Measurements from ENCODE around the gene FAM78A. TPM values are rescaled to one million over a fixed set of nuclear protein-coding genes. Genes with fewer than 3 reads are reported as not detected.
A peak's percentile ranks its signal among the peaks of the same experiment; 100 is the strongest.

The FAM78A gene
- polyA plus RNA-seq, 3 donors = 6.4 to 40.6 (median 7.2) TPM

- no peaks in the 10 kb centered on the region for H3K79me2 ChIP-seq (ENCODE audit: insufficient read depth, low read length)
- H3K27me3 ChIP-seq (ENCODE audit: control insufficient read depth in 2 of 2, insufficient read depth in 2 of 2, low read length in 2 of 2) = peaks cover 2 to 16% of the 10 kb centered on the region in 2 donors
- H4K20me1 ChIP-seq (ENCODE audit: insufficient read depth, low read length) = no peaks in the 10 kb centered on the region
- peaks cover 0 to under 1% of the 10 kb centered on the region in 2 donors for H3K36me3 Mint-ChIP-seq
- peaks cover 11% of the 10 kb centered on the region for H3K4me1 Mint-ChIP-seq
- intact Hi-C loops (cut with micrococcal nuclease) = no loop called here
- no peaks in the 10 kb centered on the region for H3K36me3 ChIP-seq (replicated peaks in 1 of 2; ENCODE audit: control insufficient read depth in 1 of 2, insufficient read depth in 2 of 2, low read length in 2 of 2)
- no peaks in the 10 kb centered on the region for H3K9me3 ChIP-seq (replicated peaks in 1 of 2; ENCODE audit: control insufficient read depth in 1 of 2, insufficient read depth in 1 of 2, low read length in 2 of 2)
- H2AFZ ChIP-seq (ENCODE audit: insufficient read depth, low read depth, low read length, poor library complexity, severe bottlenecking) = no peak overlapping the region
- peaks cover 20 to 21% (median 20%) of the 10 kb centered on the region in 3 donors for H3K27me3 Mint-ChIP-seq (ENCODE audit: low read depth in 3 of 3)
- no peak overlapping the region for H3K27ac ChIP-seq (ENCODE audit: low read depth in 1 of 2, low read length in 2 of 2)
- H3K4me3 ChIP-seq (replicated peaks in 1 of 3; ENCODE audit: low read depth in 2 of 3, low read length in 3 of 3) = no peak overlapping the region
- no peak for TF ChIP-seq CTCF (IDR thresholded peaks at IDR 0.05)
- DNase-seq = no peak
- H3K27ac Mint-ChIP-seq = no peak overlapping the region
- no peak overlapping the region for H3K9ac ChIP-seq (ENCODE audit: insufficient read depth, low read length, poor library complexity, severe bottlenecking)
- WGBS (ENCODE audit: insufficient coverage) = 89% methylated on average over 6 of the region's 6 CpGs
- H3K4me2 ChIP-seq (replicated peaks; ENCODE audit: extremely low read depth, low read length, poor library complexity, severe bottlenecking) = no peak overlapping the region
- peaks cover 0 to 5% (median 0%) of the 10 kb centered on the region in 7 donors for H3K9me3 Mint-ChIP-seq
- peaks cover 10 to 17% of the 10 kb centered on the region in 2 donors for H3K4me1 ChIP-seq (ENCODE audit: control insufficient read depth in 1 of 2, insufficient read depth in 2 of 2, low read length in 2 of 2)
- H3K4me3 Mint-ChIP-seq = no peak overlapping the region
Measured at GRCh38 chr9:131287359-131287758, 11.0 kb upstream of the FAM78A start.

GRCh38 chr9:131284856-131285255 lies 8.5 kb upstream of the FAM78A start:
- Histone ChIP-seq H3K9me3 (replicated peaks in 1 of 2; ENCODE audit: control insufficient read depth in 1 of 2, insufficient read depth in 1 of 2, low read length in 2 of 2) (peaks cover 0 to 7% of the 10 kb centered on the region in 2 donors), H2AFZ (ENCODE audit: insufficient read depth, low read depth, low read length, poor library complexity, severe bottlenecking) (no peak overlapping the region), H3K36me3 (replicated peaks in 1 of 2; ENCODE audit: control insufficient read depth in 1 of 2, insufficient read depth in 2 of 2, low read length in 2 of 2) (no peaks in the 10 kb centered on the region), H3K27ac (ENCODE audit: low read depth in 1 of 2, low read length in 2 of 2) (no peak overlapping the region), H3K27me3 (ENCODE audit: control insufficient read depth in 2 of 2, insufficient read depth in 2 of 2, low read length in 2 of 2) (peaks cover 7 to 35% of the 10 kb centered on the region in 2 donors), H4K20me1 (ENCODE audit: insufficient read depth, low read length) (no peaks in the 10 kb centered on the region), H3K79me2 (ENCODE audit: insufficient read depth, low read length) (no peaks in the 10 kb centered on the region), H3K4me2 (replicated peaks; ENCODE audit: extremely low read depth, low read length, poor library complexity, severe bottlenecking) (no peak overlapping the region), H3K4me3 (replicated peaks in 1 of 3; ENCODE audit: low read depth in 2 of 3, low read length in 3 of 3) (no peak overlapping the region), H3K9ac (ENCODE audit: insufficient read depth, low read length, poor library complexity, severe bottlenecking) (no peak overlapping the region), H3K4me1 (ENCODE audit: control insufficient read depth in 1 of 2, insufficient read depth in 2 of 2, low read length in 2 of 2) (peaks cover 15 to 21% of the 10 kb centered on the region in 2 donors)
- 94% methylated on average over 5 of the region's 6 CpGs for WGBS (ENCODE audit: insufficient coverage)
- no peak overlapping the region for H3K4me3 Mint-ChIP-seq
- H3K4me1 Mint-ChIP-seq = peaks cover 19% of the 10 kb centered on the region
- TF ChIP-seq CTCF (IDR thresholded peaks at IDR 0.05) = no peak
- H3K9me3 Mint-ChIP-seq = peaks cover 0 to 10% (median 2%) of the 10 kb centered on the region in 7 donors
- no peak for DNase-seq
- intact Hi-C loops (cut with micrococcal nuclease) = no loop called here
- H3K27ac Mint-ChIP-seq = peak overlapping the region in 1 of 7 donors; percentile 7
- H3K36me3 Mint-ChIP-seq = peaks cover 0 to 9% of the 10 kb centered on the region in 2 donors
- H3K27me3 Mint-ChIP-seq (ENCODE audit: low read depth in 3 of 3) = peaks cover 37 to 41% (median 39%) of the 10 kb centered on the region in 3 donors
